ENCODE results near the gene LTBP4. TPM values are rescaled to one million over a fixed set of nuclear protein-coding genes. Genes with fewer than 3 reads are reported as not detected.
"Not testable (repeated sequence)": the region's sequence is repeated elsewhere in the genome, so short reads cannot be mapped to it uniquely, and the experiment has no call there.

LTBP4 gene
- total and polyA plus RNA-seq, 2 experiments from 2014 or later, result 158 to 203 TPM

- DNase-seq (ENCODE audit: low read depth in 1 of 2, low spot score in 1 of 2), result no peak
- Histone ChIP-seq H3K27ac (no peak overlapping the region), H3K4me1 (ENCODE audit: low read depth) (no peaks in the 10 kb centered on the region)
Observed at GRCh38 chr19:40646743-40647254, 45.6 kb downstream of the LTBP4 start.

DNA sequence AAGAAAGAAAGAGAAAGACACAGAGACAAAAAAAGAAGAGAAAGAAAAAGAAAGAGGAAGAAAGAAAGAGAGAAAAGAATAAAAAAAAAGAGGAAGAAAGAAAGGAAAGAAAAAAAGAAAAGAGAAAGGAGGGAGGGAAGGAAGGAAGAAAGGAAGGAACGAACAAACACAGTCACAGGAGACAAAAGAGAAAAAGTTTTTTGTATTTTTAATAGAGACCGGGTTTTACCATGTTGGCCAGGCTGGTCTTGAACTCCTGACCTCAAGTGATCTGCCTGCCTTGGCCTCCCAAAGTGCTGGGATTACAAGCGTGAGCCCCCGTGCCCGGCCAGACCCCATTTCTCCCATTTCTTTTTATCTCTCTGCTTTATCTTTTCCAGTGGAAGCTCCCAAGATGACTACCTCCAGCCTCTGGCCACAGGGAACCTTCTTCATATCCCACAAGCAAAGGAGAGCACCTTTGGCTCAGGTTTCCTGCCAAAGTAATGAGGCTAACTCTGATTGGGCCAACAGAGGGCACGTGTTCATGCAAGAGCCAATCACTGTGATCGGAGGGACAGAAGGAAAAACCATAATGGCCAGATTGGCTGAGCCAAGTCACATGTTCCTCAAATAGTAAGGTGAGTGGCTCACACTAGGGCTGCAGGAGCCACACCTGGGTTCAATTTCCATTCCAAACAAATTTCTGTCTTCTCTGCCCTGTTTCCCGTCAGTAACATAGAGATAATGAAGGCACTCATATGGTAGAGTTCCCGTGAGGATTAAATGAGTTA, 48.9 kb downstream of the LTBP4 start:
- H3K36me3 ChIP-seq; H3K9me3 ChIP-seq (ENCODE audit: low read depth); H3K4me3 ChIP-seq; H3K4me1 ChIP-seq (ENCODE audit: low read depth); H3K27ac ChIP-seq; H3K27me3 ChIP-seq: not testable (repeated sequence)
- DNase-seq (ENCODE audit: low read depth in 1 of 2, low spot score in 1 of 2), result peak in 1 of 2 donors; percentile 19

More at GRCh38 chr19:40646743-40647254, 45.6 kb downstream of the LTBP4 start:
- TF ChIP-seq, protein P1, sequence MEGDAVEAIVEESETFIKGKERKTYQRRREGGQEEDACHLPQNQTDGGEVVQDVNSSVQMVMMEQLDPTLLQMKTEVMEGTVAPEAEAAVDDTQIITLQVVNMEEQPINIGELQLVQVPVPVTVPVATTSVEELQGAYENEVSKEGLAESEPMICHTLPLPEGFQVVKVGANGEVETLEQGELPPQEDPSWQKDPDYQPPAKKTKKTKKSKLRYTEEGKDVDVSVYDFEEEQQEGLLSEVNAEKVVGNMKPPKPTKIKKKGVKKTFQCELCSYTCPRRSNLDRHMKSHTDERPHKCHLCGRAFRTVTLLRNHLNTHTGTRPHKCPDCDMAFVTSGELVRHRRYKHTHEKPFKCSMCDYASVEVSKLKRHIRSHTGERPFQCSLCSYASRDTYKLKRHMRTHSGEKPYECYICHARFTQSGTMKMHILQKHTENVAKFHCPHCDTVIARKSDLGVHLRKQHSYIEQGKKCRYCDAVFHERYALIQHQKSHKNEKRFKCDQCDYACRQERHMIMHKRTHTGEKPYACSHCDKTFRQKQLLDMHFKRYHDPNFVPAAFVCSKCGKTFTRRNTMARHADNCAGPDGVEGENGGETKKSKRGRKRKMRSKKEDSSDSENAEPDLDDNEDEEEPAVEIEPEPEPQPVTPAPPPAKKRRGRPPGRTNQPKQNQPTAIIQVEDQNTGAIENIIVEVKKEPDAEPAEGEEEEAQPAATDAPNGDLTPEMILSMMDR (IDR thresholded peaks at IDR 0.05; ENCODE audit: low read depth, low read length), result no peak
- no peaks in the 10 kb centered on the region for H3K9me3 ChIP-seq (ENCODE audit: low read depth)
- H3K27me3 ChIP-seq, result no peaks in the 10 kb centered on the region
- no peak overlapping the region for H3K4me3 ChIP-seq
- no peaks in the 10 kb centered on the region for H3K36me3 ChIP-seq

GRCh38 chr19:40650749-40651305, 49.7 kb downstream of the LTBP4 start:
- no peak overlapping the region for H3K4me3 ChIP-seq
- DNase-seq (ENCODE audit: low read depth in 1 of 2, low spot score in 1 of 2), result peak in 1 of 2 donors; percentile 90
- H3K9me3 ChIP-seq (ENCODE audit: low read depth), result no peaks in the 10 kb centered on the region
- H3K27me3 ChIP-seq, result no peaks in the 10 kb centered on the region
- H3K27ac ChIP-seq, result no peak overlapping the region
- TF ChIP-seq, protein P1 (IDR thresholded peaks at IDR 0.05; ENCODE audit: low read depth, low read length), result no peak
- no peaks in the 10 kb centered on the region for H3K36me3 ChIP-seq
- H3K4me1 ChIP-seq (ENCODE audit: low read depth), result no peaks in the 10 kb centered on the region

GRCh38 chr19:40652303-40652702, 51.1 kb downstream of the LTBP4 start:
- H3K4me3 ChIP-seq; H3K4me1 ChIP-seq (ENCODE audit: low read depth); H3K36me3 ChIP-seq; H3K27ac ChIP-seq; H3K9me3 ChIP-seq (ENCODE audit: low read depth); H3K27me3 ChIP-seq; DNase-seq (ENCODE audit: low read depth in 1 of 2, low spot score in 1 of 2): not testable (repeated sequence)

GRCh38 chr19:40655684-40656083, 54.5 kb downstream of the LTBP4 start:
- not testable (repeated sequence) for H3K27ac ChIP-seq; H3K4me1 ChIP-seq (ENCODE audit: low read depth); H3K27me3 ChIP-seq; DNase-seq (ENCODE audit: low read depth in 1 of 2, low spot score in 1 of 2); H3K4me3 ChIP-seq; H3K36me3 ChIP-seq; H3K9me3 ChIP-seq (ENCODE audit: low read depth)

- DNase-seq (ENCODE audit: low read depth in 1 of 2, low spot score in 1 of 2), result no peak
- H3K9me3 ChIP-seq (ENCODE audit: low read depth), result no peaks in the 10 kb centered on the region
- no peak overlapping the region for H3K4me3 ChIP-seq
- TF ChIP-seq, protein P1 (IDR thresholded peaks at IDR 0.05; ENCODE audit: low read depth, low read length), result no peak
- H3K27me3 ChIP-seq, result no peaks in the 10 kb centered on the region
- H3K36me3 ChIP-seq, result no peaks in the 10 kb centered on the region
- no peaks in the 10 kb centered on the region for H3K4me1 ChIP-seq (ENCODE audit: low read depth)
- no peak overlapping the region for H3K27ac ChIP-seq
Observed at GRCh38 chr19:40658031-40658430, 56.9 kb downstream of the LTBP4 start.

DNA sequence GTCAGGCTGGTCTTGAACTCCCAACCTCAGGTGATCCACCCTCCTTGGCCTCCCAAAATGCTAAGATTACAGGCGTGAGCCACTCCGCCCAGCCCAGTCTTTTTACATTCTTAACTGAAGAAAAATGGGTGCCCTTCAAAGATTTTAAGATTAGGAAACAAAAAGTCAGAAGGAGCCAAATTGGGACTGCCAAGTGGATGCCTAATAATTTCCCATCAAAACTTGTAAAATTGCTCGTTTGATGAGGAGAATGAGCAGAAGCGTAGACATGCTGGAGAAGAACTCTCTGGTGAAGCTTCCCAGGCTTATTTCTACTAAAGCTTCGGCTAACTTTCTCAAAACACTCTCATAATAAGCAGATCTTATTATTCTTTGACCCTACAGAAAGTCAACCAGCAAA, 57.9 kb downstream of the LTBP4 start:
- no peaks in the 10 kb centered on the region for H3K9me3 ChIP-seq (ENCODE audit: low read depth)
- H3K4me1 ChIP-seq (ENCODE audit: low read depth), result no peaks in the 10 kb centered on the region
- no peak overlapping the region for H3K27ac ChIP-seq
- no peaks in the 10 kb centered on the region for H3K36me3 ChIP-seq
- no peaks in the 10 kb centered on the region for H3K27me3 ChIP-seq
- no peak for DNase-seq (ENCODE audit: low read depth in 1 of 2, low spot score in 1 of 2)
- H3K4me3 ChIP-seq, result no peak overlapping the region
- TF ChIP-seq, protein P1 (IDR thresholded peaks at IDR 0.05; ENCODE audit: low read depth, low read length), result no peak
